Stimulated activated CD4-positive, alpha-beta T cell treated with anti-CD3 and anti-CD28 coated beads, Interleukin-2, amount 100 ng/mL, for 4 hours (primary cell): ENCODE data around the gene CTNNA1.

Source experiments
- DNase-seq: peaks from one replicate; pipeline ENCODE4 v3.0.0-alpha.2; 2020; ENCODE audit warnings: low read depth

CTNNA1 gene

DNA sequence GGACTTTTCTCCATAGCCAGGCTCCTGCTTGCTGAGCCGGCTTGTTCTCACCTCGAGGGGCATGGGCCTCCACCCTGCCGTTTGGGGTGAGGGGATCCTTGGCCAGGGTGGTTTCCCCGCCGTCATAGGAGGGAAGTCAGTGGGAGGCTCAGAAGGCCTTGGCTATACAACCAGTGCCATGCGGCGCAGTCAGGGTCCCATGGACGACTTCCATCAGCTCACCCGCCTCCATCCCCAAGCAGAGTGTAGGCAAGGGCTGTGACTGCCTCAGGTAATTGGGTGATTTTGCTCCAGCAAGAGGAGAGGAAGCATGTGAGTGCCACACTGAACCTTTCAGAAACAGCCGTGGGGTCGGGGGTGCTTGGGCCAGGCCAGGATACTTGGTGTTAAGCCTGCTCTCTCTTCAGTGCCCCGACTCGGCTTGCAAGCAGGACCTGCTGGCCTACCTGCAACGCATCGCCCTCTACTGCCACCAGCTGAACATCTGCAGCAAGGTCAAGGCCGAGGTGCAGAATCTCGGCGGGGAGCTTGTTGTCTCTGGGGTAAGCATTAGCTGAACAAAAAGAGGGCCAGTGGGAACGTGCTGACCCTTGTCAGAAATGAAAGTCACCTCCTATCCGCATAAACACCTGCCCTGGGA is 179.1 kb downstream of the CTNNA1 start:
- no peak for DNase-seq

DNA sequence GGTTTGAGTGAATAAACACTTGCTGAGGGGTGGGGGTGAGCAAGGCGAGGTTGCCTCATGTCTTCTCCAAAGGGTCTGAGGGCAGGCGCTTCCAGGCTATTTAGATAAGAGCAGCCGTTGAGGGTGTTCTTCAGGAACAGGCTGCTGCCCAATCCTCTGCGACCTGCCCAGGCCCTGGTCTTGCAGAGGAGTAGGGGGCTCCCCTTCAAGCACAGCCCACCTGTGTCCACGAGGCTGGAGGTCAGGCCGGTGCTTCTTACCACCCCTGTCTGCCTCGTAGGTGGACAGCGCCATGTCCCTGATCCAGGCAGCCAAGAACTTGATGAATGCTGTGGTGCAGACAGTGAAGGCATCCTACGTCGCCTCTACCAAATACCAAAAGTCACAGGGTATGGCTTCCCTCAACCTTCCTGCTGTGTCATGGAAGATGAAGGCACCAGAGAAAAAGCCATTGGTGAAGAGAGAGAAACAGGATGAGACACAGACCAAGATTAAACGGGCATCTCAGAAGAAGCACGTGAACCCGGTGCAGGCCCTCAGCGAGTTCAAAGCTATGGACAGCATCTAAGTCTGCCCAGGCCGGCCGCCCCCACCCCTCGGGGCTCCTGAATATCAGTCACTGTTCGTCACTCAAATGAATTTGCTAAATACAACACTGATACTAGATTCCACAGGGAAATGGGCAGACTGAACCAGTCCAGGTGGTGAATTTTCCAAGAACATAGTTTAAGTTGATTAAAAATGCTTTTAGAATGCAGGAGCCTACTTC is 180.5 kb downstream of the CTNNA1 start:
- no peak for DNase-seq

DNA sequence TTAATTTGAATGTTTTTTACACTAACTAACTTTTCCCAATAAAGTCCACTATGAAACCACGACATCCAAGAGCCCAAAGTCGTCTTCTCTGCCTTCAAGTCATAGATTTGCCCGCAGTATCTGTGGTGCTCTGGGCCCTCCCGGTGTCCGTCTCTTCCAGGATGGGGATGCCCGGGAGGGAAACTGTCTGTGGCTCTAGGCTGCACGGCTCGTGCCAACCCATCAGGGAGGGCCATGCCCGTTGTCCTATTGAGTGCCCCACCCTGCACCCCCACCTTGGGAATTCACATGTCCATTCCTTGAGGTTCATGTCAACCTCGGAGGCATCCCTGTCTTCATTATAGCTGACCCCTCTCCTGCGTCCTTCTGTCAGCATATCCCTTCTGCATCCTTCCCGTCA is 181.7 kb downstream of the CTNNA1 start:
- no peak for DNase-seq

DNA sequence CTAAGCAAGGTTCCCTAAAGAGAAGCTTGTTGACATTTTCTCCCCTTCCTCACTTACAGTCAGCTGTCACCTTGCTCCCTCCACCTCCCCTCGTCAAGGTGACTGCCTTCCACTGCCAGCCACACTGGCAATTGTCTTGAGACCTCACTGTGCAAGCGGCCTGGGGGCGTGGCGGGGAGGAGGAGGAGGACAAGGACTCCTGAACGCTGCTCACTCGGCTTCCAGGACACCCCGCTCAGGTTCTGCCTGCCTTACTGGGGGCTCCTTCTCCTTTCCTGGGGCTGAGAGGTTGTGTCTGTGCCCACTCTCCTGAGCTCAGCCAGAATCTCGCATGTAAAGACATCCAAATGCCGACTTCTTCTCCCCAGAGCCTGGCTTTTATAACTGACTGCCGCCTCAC is 182.2 kb downstream of the CTNNA1 start:
- DNase-seq = no peak

DNA sequence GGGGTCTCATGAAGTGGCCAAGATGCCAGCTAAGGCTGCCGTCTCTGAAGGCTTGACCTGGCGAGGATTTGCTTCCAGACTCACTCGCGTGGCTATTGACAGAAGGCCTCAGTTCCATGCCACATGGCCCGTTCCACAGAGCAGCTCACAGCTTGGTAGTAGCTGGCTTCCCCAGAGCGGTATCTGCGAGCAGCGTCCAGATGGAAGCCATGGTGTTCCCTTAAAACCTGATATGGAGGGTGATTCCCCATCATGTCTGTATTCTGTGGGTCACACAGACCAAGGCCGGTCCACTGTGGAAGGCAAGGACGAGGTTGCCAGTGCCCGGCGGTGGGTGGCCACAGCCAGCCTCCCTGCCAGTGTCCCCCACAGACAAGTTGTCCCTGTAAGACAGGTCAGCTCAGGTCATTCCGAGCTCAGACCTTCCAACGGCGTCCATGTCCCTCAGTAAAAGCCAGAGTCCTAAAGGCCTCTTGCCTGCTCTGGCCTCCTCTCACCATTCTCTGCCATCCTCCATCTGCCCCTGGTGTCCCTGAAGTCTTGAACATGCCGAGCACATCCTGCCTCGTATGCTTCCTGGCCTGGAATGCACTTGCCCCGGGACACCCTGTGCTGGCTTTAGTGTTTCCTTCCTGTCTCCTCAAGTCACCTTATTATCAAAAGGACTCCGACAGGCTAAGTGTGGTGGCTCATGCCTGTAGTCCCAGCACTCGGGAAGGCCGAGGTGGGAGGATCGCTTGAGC is 183.2 kb downstream of the CTNNA1 start:
- no peak for DNase-seq

DNA sequence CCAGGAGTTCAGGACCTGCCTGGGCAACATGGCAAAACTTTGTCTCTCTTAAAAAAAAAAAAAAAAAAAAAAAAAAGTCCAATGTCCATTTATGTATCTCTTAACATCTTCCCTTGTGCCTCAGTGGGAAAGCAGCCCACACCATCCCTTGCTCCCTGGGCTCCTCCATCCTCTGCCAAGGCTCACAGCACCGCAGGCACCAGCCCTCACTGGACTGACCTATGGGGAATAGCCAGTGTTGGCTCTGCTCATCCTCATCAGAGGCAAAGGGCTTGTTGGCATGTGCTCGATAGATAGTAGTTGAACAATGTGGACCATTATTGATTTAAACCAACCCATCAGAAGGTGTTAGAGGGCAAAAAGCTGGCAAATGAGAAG is 183.7 kb downstream of the CTNNA1 start:
- DNase-seq = no peak

DNA sequence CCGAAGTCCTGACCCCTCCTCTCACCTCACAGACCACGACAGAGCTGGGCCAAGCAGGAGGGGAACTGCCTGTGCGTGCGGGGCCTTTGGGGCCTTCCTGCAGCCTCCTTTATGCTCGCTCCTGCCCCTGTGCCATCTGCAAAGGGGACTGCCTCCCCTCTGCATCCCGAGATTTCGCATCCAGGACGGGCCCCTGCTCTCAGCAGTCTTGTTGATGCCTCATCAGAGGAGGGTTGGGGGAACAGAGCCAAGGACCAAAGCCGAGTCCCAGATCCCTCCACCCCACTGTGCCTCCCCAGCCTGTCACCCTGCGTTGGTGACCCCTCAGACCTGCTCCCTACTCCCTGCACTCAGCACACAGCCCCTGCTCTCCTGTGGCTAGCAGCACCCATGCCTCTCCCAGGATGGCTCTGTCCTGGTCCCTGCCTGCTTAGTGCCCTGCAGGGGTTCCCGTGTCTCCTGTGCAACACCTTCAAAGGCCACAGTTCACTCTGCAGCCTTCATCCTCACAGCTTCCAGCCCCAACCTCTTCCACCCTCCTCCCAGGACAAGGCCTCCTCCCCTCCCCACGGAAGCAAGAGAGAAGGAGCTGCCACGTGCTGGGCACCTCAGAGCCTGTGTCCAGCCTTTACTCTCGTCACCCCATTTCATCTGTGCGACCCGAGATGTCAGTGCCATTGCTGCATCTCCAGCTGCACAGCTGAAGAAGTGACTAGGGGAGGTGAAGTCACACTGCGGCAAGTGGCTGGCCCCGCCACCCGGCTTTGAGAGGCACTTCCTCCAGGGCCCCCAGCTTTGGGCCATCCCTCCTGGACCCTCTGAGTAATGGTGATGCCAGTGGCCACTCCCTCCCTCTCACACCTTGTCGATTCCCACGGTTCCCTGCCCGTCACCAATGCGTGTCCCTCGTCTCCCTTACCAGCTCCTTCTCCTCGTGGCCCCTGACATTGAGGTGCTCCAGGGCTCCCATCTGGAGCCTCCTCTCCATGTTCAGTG is 184.5 kb downstream of the CTNNA1 start:
- DNase-seq = no peak

DNA sequence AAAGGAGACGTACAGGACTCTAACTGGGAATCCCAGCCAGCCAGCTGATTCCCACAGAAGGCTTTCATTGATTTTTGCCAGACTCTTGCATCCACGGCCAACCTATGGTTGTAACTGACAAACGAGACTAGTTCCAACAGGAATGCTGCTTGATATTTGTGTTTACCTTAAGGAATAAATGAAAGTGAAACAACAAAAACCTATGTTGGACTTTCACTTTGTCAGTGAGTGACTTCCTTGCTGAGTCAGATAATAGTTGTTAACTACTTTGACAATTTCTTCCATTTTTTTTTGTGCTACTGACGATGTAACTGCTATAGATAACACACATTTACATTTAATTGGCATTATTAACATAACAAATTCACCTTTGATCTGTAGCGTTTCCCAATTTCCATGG is 185.3 kb downstream of the CTNNA1 start:
- DNase-seq = no peak

DNA sequence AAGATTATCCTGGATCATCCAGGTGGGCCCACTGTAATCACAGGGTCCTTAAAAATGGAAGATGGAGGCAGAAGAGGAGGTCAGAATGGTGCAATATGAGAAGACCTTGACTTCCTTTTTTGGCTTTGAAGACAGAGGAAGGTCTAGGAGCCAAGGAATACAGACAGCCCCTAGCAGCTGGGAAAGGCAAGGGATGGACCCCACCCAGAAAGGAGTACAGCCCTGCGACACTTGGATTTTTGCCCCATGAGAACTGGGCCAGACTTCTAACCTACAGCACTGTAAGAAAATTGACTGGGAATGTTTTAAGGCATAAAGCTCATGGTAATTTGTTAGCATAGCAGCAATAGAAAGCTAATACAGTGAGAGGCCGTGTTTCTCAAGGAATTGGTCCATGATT is 188.8 kb downstream of the CTNNA1 start:
- DNase-seq = no peak

DNA sequence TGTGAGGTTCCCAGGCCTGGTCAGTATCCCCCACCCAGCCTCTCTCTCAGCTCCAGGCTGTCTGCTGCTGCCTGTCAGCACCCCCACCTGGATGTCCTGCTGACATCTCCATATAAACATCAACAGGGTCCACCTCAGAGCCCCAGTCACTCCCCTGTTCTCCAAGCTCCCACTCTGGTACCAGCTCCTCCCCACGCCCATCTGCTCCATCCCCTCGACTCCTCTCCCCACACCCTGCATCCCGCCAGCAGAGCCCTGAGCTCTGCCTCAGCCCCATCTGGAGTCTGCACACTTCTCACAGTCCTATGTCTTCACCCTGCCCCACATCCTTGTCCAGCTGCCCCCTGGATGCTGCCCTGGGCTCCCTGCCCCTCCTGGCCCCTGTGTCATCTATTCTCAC is 189.6 kb downstream of the CTNNA1 start:
- DNase-seq = no peak

DNA sequence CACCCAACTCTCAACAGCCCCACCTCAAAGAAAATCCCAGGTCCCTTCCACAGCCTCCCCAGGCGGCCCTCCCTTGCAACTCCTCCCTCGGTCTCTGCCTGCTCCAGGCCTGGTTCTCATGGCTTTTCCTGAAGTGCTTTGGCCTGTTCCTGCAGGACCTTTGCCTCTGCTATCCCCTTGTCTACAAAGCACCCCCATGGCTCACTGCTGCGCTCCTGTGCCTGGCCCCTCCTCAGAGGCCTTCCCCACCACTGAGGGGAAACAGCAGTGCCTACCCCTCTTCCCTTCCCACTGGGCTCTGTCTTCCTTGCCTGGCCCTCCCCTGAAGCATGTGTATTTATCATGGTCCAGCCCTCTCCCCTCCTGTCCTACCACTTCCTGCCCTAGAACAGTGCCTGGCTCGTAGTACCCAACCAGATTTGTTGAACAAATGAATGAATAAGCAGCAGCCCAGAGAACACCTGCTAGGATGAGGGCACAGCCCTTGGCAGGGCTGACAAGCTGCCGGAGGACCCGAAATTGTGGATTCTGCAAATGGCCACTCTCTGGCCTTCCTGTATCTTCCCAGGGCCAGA is 190.5 kb downstream of the CTNNA1 start:
- no peak for DNase-seq

DNA sequence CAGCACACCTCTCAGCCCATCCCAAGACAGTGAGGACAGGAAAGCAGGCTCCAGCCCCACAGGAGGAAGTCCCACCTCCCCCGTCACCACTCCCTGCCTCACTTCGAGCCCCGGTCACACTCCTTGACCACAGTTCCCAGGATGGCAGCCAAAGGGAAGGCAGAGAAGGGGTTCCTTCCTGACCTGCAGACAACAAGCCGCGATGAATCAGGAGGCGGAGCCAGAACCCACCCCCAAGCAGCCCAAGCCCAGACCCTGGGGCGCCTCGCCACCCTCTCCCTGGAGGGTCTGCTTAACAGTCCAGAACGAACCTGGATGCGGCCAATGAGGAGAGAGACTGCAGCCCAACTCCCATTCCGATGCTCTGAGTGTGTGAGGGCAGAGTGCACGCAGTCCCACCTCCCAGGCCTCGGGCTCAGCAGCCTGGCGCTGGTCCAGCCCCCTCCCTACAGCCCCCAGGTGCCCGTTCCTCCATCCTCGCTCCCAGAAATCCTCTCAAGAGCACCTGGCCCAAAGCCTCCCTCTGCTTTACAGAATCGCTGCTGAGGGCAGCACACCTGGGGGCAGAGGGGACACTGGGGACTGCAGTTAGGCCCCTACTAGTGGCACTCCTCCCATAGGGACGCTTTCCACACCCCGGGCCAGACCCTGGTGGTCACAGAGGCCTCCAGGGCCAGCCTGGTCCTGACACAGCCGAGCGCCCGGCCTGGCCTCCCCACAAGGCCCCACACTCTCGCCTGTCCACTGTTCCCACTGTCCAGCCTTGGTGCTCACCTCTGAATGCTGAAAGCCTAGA is 191.5 kb downstream of the CTNNA1 start:
- DNase-seq = no peak

DNA sequence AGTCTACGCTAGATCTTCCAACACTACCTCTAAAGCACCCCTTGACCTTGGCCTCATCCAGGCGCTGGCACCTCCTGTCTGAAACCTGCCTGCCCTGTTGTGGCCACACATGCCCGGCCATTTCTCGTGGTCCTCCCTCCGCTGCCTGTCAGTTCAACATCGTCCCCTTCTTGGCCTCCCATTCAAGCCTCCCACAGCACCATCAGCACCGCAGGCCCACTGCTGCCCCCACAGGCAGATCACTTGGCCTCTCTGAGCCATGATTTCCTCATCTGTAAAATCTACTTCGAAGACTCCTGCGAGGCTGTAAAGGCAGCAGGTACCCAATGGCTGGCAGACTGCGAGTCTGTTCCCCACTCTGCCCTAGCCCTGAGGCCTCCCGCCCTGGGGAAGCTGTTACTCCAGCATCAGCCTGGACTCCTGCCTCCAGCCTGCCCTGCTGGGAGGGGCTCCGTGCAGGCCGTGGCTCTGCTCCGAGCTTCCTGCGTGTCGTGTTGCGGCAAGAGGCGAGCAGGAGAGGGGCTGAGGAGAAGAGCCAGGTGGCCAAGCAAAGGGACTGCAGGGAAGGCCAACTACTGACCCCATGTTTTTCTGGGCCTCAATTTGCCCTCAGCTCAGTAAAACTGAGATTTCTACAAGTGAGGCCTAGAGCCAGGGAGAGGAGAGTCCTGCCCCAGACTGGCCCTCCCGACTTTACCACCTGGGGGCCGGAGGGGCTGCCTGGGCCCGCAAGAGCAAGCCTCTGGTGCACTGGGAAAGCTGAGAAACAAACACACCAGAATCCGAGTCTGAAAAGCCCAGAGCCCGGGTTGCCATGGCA is 192.4 kb downstream of the CTNNA1 start:
- DNase-seq = no peak

DNA sequence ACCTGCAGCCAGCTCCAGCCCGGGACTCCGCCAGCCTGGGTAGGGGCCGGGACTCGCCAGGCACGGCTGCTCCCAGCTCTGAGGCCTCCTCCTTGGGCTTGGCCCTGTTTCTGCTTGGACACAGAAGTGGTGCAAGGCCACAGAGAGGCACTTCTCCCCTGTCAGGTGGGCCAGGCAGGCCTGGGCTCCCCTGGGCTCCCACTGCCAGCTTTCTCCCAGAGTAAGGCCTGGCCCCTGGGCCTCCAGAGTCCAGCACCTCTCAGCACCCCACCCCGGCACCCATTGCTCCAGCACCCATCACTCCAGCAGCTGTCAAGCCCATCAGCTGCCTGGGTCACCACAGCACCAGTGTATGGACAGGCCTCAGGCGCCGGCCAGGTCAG is 193.0 kb downstream of the CTNNA1 start:
- DNase-seq = no peak

DNA sequence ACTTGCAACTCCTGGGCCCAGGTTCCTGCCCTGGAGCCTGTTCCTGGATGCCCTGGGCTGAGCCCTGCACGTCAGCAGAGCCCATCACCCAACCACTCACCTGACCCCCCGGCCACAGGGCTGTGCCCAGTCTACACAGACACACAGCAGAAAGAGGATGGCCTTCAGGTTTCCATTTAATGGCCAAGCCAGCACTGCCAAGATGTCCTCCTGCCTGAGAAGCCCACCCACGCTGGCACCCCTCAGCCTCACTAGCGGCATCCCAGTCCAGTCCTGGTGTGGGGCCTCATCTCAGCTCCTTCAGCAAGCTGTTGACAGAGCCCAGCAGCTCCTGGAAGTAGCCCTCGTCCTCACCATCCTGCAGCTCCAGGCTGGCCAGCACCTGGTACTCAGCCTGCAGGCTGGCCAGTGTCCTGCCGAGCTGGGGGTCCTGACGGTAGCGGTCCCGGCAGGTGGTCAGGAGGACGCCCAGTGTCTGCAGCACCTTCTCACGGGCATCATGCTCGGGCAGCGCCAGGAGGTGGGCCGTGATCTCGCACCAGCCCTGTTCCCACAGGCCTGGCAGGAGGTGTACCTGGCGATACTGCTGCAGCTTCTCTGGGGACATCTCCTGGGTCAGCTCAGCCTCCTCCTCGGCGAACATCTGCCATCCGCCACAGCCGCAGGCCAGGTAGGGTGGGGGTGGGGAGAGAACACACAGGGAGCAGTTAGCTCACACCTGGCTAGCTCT is 193.8 kb downstream of the CTNNA1 start:
- DNase-seq = no peak

DNA sequence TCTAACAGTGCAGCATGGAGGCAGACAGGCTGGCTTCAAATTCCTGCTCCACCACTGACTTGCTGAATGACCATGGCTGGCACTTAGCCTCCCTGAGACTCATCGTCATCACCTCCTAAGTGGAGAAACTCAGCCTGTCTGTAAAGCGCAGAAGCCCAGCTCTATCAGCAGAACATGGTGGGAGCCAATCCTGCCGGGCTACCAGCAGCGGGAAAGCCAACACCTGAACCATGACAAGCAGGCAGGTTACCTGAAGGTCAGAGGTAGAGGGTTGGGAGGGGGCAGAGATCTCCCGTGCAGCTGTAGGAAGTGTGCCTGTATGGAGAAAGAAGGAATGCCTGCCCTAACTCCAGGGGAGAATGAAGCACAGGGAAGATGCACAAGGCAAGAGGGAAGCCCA is 194.6 kb downstream of the CTNNA1 start:
- no peak for DNase-seq

DNA sequence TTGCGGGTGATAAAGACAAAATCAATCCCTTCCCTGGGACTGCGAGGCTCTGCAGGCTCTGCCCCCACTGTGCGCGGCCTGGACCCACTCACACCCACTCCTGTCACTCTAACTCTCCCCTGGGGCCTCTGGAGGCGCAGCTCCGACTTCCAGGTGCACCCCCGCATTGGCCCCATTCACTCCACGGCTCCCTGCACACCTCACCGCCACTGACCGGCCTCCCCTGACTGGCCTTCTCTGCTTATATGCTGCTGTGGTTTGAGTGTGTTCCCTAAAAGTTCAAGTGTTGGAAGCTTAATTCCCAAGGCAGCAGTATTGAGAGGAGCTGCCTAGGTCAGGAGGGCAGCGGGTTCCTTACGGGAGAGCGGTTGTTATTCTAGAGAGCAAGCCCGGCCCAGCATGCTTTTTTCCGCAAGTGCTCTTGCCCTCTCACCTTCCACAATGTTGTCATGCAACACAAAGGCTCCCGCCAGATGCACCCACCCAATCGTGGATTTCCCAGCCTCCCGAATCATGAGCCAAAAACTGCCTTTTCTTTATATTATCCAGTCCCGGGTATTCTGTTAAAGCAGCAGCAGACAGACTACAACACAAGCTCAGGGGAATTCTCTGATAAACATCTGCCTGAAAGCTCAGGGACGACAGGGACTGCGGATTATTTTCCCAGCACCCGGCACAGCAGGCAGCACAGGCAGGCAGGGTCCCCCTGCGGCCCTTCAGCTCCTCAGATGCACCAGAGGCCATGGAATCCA is 195.4 kb downstream of the CTNNA1 start:
- DNase-seq = no peak

DNA sequence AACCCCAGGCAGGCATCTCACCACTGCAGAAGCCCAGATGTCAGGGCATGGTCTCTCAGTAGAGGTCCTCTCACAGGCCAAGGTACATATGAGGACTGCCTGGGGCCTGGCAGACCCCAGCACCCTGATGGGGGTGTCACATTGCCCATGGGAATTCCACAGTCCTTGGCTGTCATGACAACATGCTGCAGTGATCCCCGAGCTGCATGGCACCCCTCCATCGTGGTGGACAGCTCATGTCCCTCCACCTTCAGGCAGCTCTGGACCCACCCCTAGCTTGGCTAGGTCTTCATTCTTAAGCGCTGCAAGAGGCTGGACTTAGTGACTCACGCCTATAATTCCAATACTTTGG is 196.0 kb downstream of the CTNNA1 start:
- DNase-seq = no peak

DNA sequence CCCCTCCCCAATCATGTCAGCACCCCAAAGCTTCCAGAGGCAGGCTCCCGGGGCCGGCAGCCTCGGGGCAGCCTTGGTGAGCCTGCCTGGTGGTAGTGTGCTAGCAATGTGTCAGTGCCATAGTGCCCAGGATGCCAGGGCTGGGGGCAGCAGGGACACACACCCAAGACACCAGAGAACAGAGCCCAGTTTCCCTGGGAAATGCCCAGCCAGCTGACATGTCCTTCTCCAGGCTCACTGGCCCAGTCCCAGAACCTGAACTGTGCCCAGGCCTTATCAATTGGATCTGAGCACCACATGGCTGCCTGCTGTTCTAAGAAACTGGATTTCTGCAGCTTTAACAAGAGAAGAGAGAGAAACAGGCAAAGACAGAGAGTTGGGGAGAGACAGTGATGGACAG is 196.8 kb downstream of the CTNNA1 start:
- no peak for DNase-seq
